ENCODE data around the gene APBB1IP. TPM values are rescaled to one million over a fixed set of nuclear protein-coding genes. Genes with fewer than 3 reads are reported as not detected.
A peak's percentile ranks its signal among the peaks of the same experiment; 100 is the strongest.

The APBB1IP gene
- total RNA-seq, 6 experiments from 2014 or later, result 30.7 to 37.6 (median 35.5) TPM

DNA sequence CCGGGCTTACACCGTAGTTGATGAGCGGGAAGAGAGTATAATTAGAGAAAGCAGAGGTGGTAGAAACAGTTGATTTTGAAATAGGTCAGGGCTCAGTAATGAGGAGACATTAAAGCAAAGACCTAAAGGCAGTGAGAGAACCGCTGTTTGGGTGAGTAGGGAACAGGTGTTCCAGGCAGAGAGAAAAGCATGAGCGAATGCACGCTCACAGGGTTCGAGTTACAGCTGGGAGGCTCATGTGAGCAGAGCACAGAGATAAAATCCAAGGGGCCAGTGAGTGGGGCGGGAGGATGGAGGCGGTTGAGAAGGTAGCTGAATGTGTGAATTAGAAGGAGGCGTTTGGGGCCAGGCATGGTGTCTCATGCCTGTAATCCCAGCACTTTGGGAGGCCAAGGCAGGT lies 39.9 kb downstream of the APBB1IP start:
- Mint-ChIP-seq H3K27ac (peak overlapping the region; percentile 6; the same call in 1 of the 2 replicates), H3K36me3 (ENCODE audit: low read depth) (peaks cover 23% of the 10 kb centered on the region), H3K9me3 (no peaks in the 10 kb centered on the region), H3K27me3 (ENCODE audit: insufficient read depth) (no peaks in the 10 kb centered on the region; the same call in 1 of the 2 replicates), H3K4me1 (ENCODE audit: low read depth) (peaks cover 47% of the 10 kb centered on the region), H3K4me3 (no peak overlapping the region)
- TF ChIP-seq, protein P1, sequence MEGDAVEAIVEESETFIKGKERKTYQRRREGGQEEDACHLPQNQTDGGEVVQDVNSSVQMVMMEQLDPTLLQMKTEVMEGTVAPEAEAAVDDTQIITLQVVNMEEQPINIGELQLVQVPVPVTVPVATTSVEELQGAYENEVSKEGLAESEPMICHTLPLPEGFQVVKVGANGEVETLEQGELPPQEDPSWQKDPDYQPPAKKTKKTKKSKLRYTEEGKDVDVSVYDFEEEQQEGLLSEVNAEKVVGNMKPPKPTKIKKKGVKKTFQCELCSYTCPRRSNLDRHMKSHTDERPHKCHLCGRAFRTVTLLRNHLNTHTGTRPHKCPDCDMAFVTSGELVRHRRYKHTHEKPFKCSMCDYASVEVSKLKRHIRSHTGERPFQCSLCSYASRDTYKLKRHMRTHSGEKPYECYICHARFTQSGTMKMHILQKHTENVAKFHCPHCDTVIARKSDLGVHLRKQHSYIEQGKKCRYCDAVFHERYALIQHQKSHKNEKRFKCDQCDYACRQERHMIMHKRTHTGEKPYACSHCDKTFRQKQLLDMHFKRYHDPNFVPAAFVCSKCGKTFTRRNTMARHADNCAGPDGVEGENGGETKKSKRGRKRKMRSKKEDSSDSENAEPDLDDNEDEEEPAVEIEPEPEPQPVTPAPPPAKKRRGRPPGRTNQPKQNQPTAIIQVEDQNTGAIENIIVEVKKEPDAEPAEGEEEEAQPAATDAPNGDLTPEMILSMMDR (IDR thresholded peaks at IDR 0.05), result no peak
- no peak for DNase-seq

DNA sequence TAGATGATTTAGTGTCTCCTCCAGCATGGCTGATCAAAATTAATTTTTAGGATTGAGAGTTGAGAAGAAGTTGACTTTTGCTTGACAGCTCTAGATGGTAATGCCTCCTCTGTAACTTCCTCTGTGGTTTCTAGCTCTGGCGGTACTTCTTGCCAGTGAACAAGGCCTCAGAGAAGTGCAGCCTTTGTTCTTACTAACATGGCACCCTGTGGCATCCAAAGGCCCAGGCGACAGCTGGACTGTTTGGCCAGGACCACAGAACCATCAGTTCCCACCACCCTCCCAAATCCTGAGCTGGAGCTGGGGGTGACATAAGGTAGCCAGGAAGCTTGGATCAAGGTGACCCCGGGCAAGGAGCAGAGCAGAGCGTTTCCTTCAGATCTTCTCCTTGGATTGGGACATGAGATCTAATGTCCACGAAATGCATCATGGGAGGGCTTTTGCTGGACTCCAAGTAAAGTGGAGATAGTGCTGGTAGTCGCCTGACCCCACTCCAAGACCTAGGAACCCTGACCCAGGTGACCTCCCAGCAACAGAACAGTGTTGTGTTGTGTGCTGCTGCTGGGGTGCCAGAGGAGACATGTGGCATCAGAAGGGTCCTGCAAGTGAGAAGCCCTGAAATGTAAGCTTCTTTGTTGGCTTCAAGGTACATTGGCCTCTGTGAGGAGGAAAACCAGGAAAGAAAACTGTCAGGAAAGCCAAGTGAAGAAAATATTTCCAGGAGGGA lies 41.8 kb downstream of the APBB1IP start:
- TF ChIP-seq, protein P1 (IDR thresholded peaks at IDR 0.05), result no peak
- no peaks in the 10 kb centered on the region for H3K9me3 Mint-ChIP-seq
- peaks cover 23% of the 10 kb centered on the region for H3K36me3 Mint-ChIP-seq (ENCODE audit: low read depth)
- no peaks in the 10 kb centered on the region; the same call in 1 of the 2 replicates for H3K27me3 Mint-ChIP-seq (ENCODE audit: insufficient read depth)
- peaks cover 42% of the 10 kb centered on the region for H3K4me1 Mint-ChIP-seq (ENCODE audit: low read depth)
- peak overlapping the region; percentile 45 for H3K27ac Mint-ChIP-seq
- no peak for DNase-seq
- H3K4me3 Mint-ChIP-seq, result no peak overlapping the region

DNA sequence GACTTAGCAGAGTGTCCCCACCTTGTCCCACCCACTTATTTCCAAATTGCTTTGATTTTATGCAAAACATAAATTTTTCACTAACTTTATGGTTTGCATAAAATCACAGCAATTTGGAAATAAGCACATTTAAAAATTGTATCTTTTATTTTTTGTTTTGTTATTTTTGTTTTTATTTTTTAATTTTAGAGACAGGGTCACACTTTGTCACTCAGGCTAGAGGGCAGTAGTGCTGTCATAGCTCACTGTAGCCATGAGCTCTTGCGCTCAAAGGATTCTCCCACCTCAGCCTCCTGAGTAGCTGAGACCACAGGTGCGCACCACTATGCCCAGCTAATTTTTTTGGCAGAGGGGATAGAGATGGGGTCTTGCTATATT lies 43.2 kb downstream of the APBB1IP start:
- H3K27ac Mint-ChIP-seq, result no peak overlapping the region

DNA sequence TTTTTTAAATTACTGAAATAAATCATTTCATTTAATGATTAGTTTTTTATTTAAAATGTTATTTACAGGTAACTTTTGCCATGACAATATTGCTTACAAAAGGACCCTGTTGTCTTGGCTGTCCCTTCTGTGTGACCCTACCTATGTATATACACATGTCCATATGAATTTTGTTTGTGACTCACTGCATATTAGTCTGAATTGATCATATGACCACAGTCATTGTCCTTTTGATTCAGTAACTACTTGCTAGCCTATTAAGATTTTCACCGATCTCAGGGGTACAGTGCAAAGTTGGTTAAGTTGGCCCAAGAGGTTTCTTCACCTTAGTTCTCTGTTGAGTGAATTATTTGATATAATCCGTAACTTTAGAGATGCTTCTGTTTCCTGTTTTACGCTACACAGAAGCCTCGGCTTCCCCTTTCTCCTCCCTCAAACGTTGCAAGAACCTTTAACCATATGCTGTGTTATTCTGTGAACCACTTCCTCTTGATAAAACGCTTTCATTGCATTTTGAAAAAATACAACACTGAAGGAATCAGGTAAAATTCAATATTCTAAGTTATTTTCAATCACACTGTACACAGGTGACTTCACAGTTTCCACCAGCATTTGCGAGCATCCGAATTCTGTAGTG lies 43.9 kb downstream of the APBB1IP start:
- TF ChIP-seq, protein P1 (IDR thresholded peaks at IDR 0.05), result no peak
- no peak overlapping the region for H3K4me3 Mint-ChIP-seq
- H3K9me3 Mint-ChIP-seq, result no peaks in the 10 kb centered on the region
- H3K27ac Mint-ChIP-seq, result no peak overlapping the region
- DNase-seq, result no peak
- H3K4me1 Mint-ChIP-seq (ENCODE audit: low read depth), result peaks cover 54% of the 10 kb centered on the region
- peaks cover 16% of the 10 kb centered on the region for H3K36me3 Mint-ChIP-seq (ENCODE audit: low read depth)
- H3K27me3 Mint-ChIP-seq (ENCODE audit: insufficient read depth), result no peaks in the 10 kb centered on the region; the same call in 1 of the 2 replicates

More for the DNA sequence above, 43.2 kb downstream of the APBB1IP start:
- TF ChIP-seq, protein P1 (IDR thresholded peaks at IDR 0.05), result no peak; the same call in 1 of the 2 replicates
- H3K27me3 Mint-ChIP-seq (ENCODE audit: insufficient read depth), result no peaks in the 10 kb centered on the region; the same call in 1 of the 2 replicates
- no peak overlapping the region for H3K4me3 Mint-ChIP-seq
- no peaks in the 10 kb centered on the region for H3K9me3 Mint-ChIP-seq
- H3K4me1 Mint-ChIP-seq (ENCODE audit: low read depth), result peaks cover 47% of the 10 kb centered on the region
- no peak for DNase-seq
- H3K36me3 Mint-ChIP-seq (ENCODE audit: low read depth), result peaks cover 17% of the 10 kb centered on the region

DNA sequence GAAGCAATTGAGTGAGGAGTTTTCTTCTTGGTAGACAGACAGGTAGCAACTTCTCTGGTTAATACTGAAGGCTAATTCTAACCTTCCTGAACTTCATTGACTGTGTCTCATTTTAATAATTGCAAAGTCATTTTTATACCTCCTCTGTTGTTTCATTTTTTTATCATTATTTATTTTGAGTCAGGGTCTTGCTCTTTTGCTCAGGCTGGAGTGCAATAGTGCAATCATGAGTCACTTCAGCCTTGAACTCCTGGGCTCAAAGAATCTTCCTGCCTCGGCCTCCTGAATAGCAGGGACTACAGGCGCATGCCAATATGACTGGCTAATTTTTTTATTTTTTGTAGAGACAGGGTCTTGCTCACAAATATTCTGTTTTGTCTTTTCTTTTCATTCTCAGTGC lies 45.4 kb downstream of the APBB1IP start:
- H3K4me1 Mint-ChIP-seq (ENCODE audit: low read depth), result peaks cover 60% of the 10 kb centered on the region
- no peak overlapping the region for H3K4me3 Mint-ChIP-seq
- DNase-seq, result no peak
- H3K36me3 Mint-ChIP-seq (ENCODE audit: low read depth), result peaks cover 6% of the 10 kb centered on the region
- TF ChIP-seq, protein P1 (IDR thresholded peaks at IDR 0.05), result no peak
- H3K27me3 Mint-ChIP-seq (ENCODE audit: insufficient read depth), result no peaks in the 10 kb centered on the region; the same call in 1 of the 2 replicates
- H3K9me3 Mint-ChIP-seq, result no peaks in the 10 kb centered on the region
- H3K27ac Mint-ChIP-seq, result peak overlapping the region; percentile 72
